K562 (cell line): Measurements from ENCODE around the gene SPTA1. TPM values are rescaled to one million over a fixed set of nuclear protein-coding genes. Genes with fewer than 3 reads are reported as not detected.

Source experiments
- ATAC-seq: fragments of 200-7000 bp; cut with Tn5 transposase; 3 replicates; pipeline ENCODE4 v1.9.1; 2020; ENCODE audit warnings: moderate library complexity
- BruUV-seq: library from RNA; stranded (reverse); fragments of 400-500 nt; replicated peaks from 2 replicates; lab custom pipeline; 2021; lab: Mats Ljungman, UMichigan
- CTCF ChIA-PET: fragments of 300-600 bp; formaldehyde crosslinking; extraction: SDS; loops from one replicate; lab custom pipeline; 2021; ENCODE audit warnings: low intra/inter-chr PET ratio; lab: Yijun Ruan, JAX
- POLR2A ChIA-PET: fragments of 300-600, 350-650 bp; sonication (Branson Sonifier 250); formaldehyde crosslinking; extraction: SDS; loops from one replicate; lab custom pipeline; 2021; ENCODE audit warnings: antibody characterized with exemption, inconsistent platforms; lab: Yijun Ruan, JAX
- DNase-seq, 4 experiments: peaks; one replicate each; pipeline versions ENCODE4 v3.0.0 to v3.0.0-alpha.2; 2011 to 2018; ENCODE audit warnings: low spot score in 3 of 4, mixed read lengths in 3 of 4; ENCODE audit errors: extremely low read depth in 1 of 4
- FAIRE-seq: peaks from 2 replicates; lab custom pipeline; 2011; peaks lifted over from hg19 to GRCh38; lab: Jason Lieb, UNC
- H2AFZ ChIP-seq: 2 replicates; pipeline ENCODE4 v1.6.0; 2011; ENCODE audit warnings: low read depth, low read length, control low read depth, inconsistent platforms
- H3K27ac ChIP-seq: fragments of 200-600 bp; 3 replicates; pipeline ENCODE4 v1.8.0; 2011; ENCODE audit warnings: low read depth, mild to moderate bottlenecking, control low read depth, inconsistent platforms, low read length, moderate library complexity, mixed read lengths; ENCODE audit errors: extremely low read depth
- H3K27me3 ChIP-seq, 2 experiments: fragments of 300-600 bp in 1 of 2; 2 replicates in 1 of 2; 3 replicates in 1 of 2; pipeline versions ENCODE4 v1.6.0 to v1.8.0; 2011; ENCODE audit warnings: inconsistent platforms in 2 of 2, low read length in 2 of 2, mild to moderate bottlenecking in 1 of 2, mixed read lengths in 1 of 2, moderate library complexity in 1 of 2; ENCODE audit not compliant: control insufficient read depth in 2 of 2, insufficient read depth in 2 of 2
- H3K36me3 ChIP-seq: fragments of 300-600 bp; 3 replicates; pipeline ENCODE4 v1.8.0; 2011; ENCODE audit warnings: mild to moderate bottlenecking, low read length, inconsistent platforms; ENCODE audit not compliant: control insufficient read depth, insufficient read depth
- H3K4me1 ChIP-seq, 2 experiments: fragments of 200-600 bp in 1 of 2; replicated peaks in 1 of 2; 2 replicates in 1 of 2; 3 replicates in 1 of 2; pipeline versions ENCODE4 v1.5.1 to v1.8.0; 2011; ENCODE audit warnings: inconsistent platforms in 2 of 2, low read length in 2 of 2, mild to moderate bottlenecking in 1 of 2, mixed read lengths in 1 of 2, moderate library complexity in 1 of 2; ENCODE audit not compliant: control insufficient read depth in 2 of 2, insufficient read depth in 2 of 2
- H3K4me2 ChIP-seq: 2 replicates; pipeline ENCODE4 v1.6.1; 2011; ENCODE audit warnings: low read length, control low read depth, inconsistent platforms, mixed read lengths; ENCODE audit not compliant: insufficient read depth
- H3K4me3 ChIP-seq: fragments of 200-600 bp; sonication (generic), shearing (Covaris generic); 2 replicates; pipeline ENCODE4 v1.5.1; 2016; ENCODE audit warnings: control low read depth, inconsistent platforms
- H3K79me2 ChIP-seq: fragments of 200-600 bp; 3 replicates; pipeline ENCODE4 v1.8.0; 2011; ENCODE audit warnings: low read length, inconsistent platforms; ENCODE audit not compliant: control insufficient read depth, insufficient read depth
- H3K9ac ChIP-seq, 2 experiments: 2 replicates each; pipeline versions ENCODE4 v1.6.0 to v1.6.1; 2011; ENCODE audit warnings: low read depth in 2 of 2, low read length in 2 of 2, control low read depth in 1 of 2, inconsistent platforms in 1 of 2, mild to moderate bottlenecking in 1 of 2, mixed read lengths in 1 of 2; ENCODE audit not compliant: insufficient read depth in 1 of 2
- H3K9me1 ChIP-seq: one replicate; pipeline ENCODE4 v1.6.0; 2011; ENCODE audit warnings: inconsistent platforms, mild to moderate bottlenecking, low read length, moderate library complexity; ENCODE audit not compliant: control insufficient read depth, insufficient read depth
- H3K9me3 ChIP-seq: replicated peaks from 2 replicates; pipeline ENCODE4 v1.5.1; 2011; ENCODE audit warnings: low read depth, low read length, inconsistent platforms; ENCODE audit not compliant: control insufficient read depth, insufficient read depth
- H4K20me1 ChIP-seq: replicated peaks from 2 replicates; pipeline ENCODE4 v1.6.1; 2011; ENCODE audit warnings: low read length, inconsistent platforms, mixed read lengths; ENCODE audit not compliant: control insufficient read depth, insufficient read depth
- PPARD ChIP-seq: fragments of 250-450 bp; sonication (Bioruptor Pico); IDR thresholded peaks from 2 replicates; pipeline ENCODE4 v1.8.0; 2022; ENCODE audit warnings: inconsistent platforms, mild to moderate bottlenecking, moderate library complexity
- RBM15 ChIP-seq: fragments of 200-400 bp; formaldehyde crosslinking; IDR thresholded peaks from 2 replicates; pipeline ENCODE4 v1.6.1; 2018; ENCODE audit warnings: mild to moderate bottlenecking, low read length, moderate library complexity; ENCODE audit not compliant: insufficient read depth
- SNRNP70 ChIP-seq: fragments of 200-400 bp; formaldehyde crosslinking; optimal IDR thresholded peaks from 2 replicates; pipeline ENCODE3; 2017; ENCODE audit warnings: low read depth, low read length
- TGIF2 ChIP-seq: sonication (generic); formaldehyde crosslinking; IDR thresholded peaks from 2 replicates; pipeline ENCODE4 v1.8.1; 2022; ENCODE audit warnings: mild to moderate bottlenecking, missing genetic modification reagents, moderate library complexity
- WGBS: fragments of 100-300 bp; shearing (Covaris generic); methylation state at CpG from one replicate; pipeline ENCODE4 v1.1.6; 2016; ENCODE audit warnings: low coverage, mixed read lengths; ENCODE audit not compliant: insufficient coverage; ENCODE audit errors: missing lambda C conversion rate; 5-methylcytosine and 5-hydroxymethylcytosine counted together
- in situ Hi-C: fragments of 300-500 bp; cut with MboI; formaldehyde crosslinking; loops from 4 replicates; pipeline ENCODE4 v1.15.0; 2018; ENCODE audit warnings: inconsistent platforms, mixed read lengths
- intact Hi-C: fragments of 100-400 bp; cut with micrococcal nuclease; formaldehyde crosslinking; loops from 2 replicates; pipeline ENCODE4 v1.14.2; 2022
- polyA plus RNA-seq, 8 experiments: library from polyadenylated mRNA; depleted of rRNA in 4 of 8; stranded (reverse) in 5 of 8; unstranded in 3 of 8; fragments of >200 nt; fragmentation: Nextera tagmentation in 2 of 8; fragmentation: Illumina TruSeq in 1 of 8; extraction: Ambion mirVana in 2 of 8; extraction: Trizol in 1 of 8; gene quantifications; 2 replicates each; pipeline versions ENCODE4 v1.2.1 to v1.2.3, GENCODE V29; 2011 to 2014; ENCODE audit warnings: inconsistent platforms in 1 of 8, missing spikeins in 1 of 8
- total RNA-seq, 7 experiments: library from RNA; depleted of rRNA in 6 of 7; stranded (reverse); fragments of >200 nt in 6 of 7; fragmentation: Illumina TruSeq in 2 of 7; extraction: Trizol in 2 of 7; gene quantifications; 2 replicates each; pipeline versions ENCODE4 v1.2.1 to v1.2.3, GENCODE V29; 2011 to 2021; ENCODE audit warnings: low replicate concordance in 1 of 7
- TF ChIP-seq, protein P1 (sequence below): conservative IDR thresholded peaks from 2 replicates; pipeline ENCODE4 v1.6.1; 2011; ENCODE audit warnings: low read depth, mild to moderate bottlenecking, low read length; ENCODE audit not compliant: control insufficient read depth
- TF ChIP-seq, protein P2 (sequence below), 2 experiments: fragments of 450-650 bp in 1 of 2; IDR thresholded peaks; 2 replicates each; pipeline ENCODE4 v1.6.1; 2011 to 2017; ENCODE audit warnings: low read depth in 2 of 2, antibody characterized with exemption in 1 of 2, borderline replicate concordance in 1 of 2, low read length in 1 of 2, mild to moderate bottlenecking in 1 of 2, mixed read lengths in 1 of 2; ENCODE audit not compliant: control insufficient read depth in 1 of 2

Gene SPTA1
- total and polyA plus RNA-seq, 9 of the 15 experiments (the other 6 are each of a cell fraction or from before 2014, with no cell fraction given) = 11.0 to 62.1 (median 45.9) TPM

DNA sequence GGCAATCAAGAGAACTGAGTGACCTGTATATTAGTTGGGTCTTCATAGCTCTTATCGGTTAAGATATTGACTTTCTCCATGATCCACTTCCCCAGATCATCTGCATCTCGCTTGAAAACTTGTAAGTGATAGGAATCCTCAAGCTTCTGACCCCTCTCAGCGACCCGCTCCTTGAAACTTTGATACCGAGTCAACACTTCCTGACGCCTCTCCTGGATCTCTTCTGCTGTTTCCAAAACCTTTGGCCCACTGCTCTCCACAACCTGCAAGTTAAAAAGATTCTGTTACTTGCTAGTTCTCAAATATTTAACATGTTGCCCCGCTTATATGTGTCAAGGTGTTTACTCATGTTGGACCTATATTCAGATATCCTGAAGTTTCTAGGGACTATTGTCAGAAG is 1.4 kb downstream of the SPTA1 start (continued):
- TF ChIP-seq, protein P1, sequence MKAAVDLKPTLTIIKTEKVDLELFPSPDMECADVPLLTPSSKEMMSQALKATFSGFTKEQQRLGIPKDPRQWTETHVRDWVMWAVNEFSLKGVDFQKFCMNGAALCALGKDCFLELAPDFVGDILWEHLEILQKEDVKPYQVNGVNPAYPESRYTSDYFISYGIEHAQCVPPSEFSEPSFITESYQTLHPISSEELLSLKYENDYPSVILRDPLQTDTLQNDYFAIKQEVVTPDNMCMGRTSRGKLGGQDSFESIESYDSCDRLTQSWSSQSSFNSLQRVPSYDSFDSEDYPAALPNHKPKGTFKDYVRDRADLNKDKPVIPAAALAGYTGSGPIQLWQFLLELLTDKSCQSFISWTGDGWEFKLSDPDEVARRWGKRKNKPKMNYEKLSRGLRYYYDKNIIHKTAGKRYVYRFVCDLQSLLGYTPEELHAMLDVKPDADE = no peak

DNA sequence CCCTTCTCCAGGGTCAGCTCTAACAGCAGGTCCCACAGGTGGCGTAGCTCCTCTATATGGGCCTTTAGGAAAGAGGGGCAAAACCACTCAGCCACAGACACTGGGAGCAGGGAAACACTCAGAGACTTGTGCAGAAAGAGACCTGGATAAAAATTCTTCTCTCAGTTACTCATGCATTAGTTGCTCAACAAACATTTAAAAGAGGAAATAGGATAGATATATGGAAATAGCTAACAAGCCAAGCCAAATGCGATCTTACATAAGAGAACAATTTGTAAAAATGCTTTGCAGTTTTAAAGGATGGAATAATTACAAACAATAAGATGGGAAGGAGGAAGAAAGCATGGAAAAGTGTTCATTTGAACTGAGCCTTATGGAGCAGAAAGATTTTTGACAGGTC is 4.9 kb downstream of the SPTA1 start:
- ATAC-seq = no peak
- BruUV-seq = no TSS peak
- POLR2A ChIA-PET = interaction anchor here (0.7 kb wide), 1 partner anchor 387 kb away, joined by 5 read pairs; no protein-coding TSS in a partner anchor
- Histone ChIP-seq H3K9ac (no peak overlapping the region), H3K9me1 (no peaks in the 10 kb centered on the region), H4K20me1 (no peaks in the 10 kb centered on the region), H3K9me3 (no peaks in the 10 kb centered on the region), H3K4me3 (no peak overlapping the region), H3K27me3 (no peaks in the 10 kb centered on the region), H3K27ac (no peak overlapping the region), H2AFZ (no peak overlapping the region), H3K79me2 (peaks cover 43% of the 10 kb centered on the region), H3K4me2 (no peak overlapping the region), H3K4me1 (peaks cover 0 to 8% of the 10 kb centered on the region in 2 experiments; a peak in 2 of 5 replicates), H3K36me3 (peaks cover 82% of the 10 kb centered on the region)
- no peak for DNase-seq
- no peak for FAIRE-seq
- intact Hi-C loops = loop anchor here (5.0 to 10.0 kb wide), 2 partner anchors 313 to 396 kb away; partner anchors contain the start of gene AIM2
- in situ Hi-C loops = no loop called here
- TF ChIP-seq PPARD (CRISPR knock-in tag) (no peak), SNRNP70 (no peak), RBM15 (no peak), TGIF2 (CRISPR knock-in tag) (no peak)
- TF ChIP-seq, protein P2, sequence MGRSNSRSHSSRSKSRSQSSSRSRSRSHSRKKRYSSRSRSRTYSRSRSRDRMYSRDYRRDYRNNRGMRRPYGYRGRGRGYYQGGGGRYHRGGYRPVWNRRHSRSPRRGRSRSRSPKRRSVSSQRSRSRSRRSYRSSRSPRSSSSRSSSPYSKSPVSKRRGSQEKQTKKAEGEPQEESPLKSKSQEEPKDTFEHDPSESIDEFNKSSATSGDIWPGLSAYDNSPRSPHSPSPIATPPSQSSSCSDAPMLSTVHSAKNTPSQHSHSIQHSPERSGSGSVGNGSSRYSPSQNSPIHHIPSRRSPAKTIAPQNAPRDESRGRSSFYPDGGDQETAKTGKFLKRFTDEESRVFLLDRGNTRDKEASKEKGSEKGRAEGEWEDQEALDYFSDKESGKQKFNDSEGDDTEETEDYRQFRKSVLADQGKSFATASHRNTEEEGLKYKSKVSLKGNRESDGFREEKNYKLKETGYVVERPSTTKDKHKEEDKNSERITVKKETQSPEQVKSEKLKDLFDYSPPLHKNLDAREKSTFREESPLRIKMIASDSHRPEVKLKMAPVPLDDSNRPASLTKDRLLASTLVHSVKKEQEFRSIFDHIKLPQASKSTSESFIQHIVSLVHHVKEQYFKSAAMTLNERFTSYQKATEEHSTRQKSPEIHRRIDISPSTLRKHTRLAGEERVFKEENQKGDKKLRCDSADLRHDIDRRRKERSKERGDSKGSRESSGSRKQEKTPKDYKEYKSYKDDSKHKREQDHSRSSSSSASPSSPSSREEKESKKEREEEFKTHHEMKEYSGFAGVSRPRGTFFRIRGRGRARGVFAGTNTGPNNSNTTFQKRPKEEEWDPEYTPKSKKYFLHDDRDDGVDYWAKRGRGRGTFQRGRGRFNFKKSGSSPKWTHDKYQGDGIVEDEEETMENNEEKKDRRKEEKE (IDR thresholded peaks at IDR 0.05; ENCODE audit: borderline replicate concordance in 1 of 2, control insufficient read depth in 1 of 2, low read depth in 2 of 2, low read length in 1 of 2) = no peak
- 100% methylated on average over 2 of the region's 2 CpGs for WGBS
- CTCF ChIA-PET = no interaction called here
